ENCODE results near the gene KIF14.
A peak's percentile ranks its signal among the peaks of the same experiment; 100 is the strongest.

KIF14 gene

DNA sequence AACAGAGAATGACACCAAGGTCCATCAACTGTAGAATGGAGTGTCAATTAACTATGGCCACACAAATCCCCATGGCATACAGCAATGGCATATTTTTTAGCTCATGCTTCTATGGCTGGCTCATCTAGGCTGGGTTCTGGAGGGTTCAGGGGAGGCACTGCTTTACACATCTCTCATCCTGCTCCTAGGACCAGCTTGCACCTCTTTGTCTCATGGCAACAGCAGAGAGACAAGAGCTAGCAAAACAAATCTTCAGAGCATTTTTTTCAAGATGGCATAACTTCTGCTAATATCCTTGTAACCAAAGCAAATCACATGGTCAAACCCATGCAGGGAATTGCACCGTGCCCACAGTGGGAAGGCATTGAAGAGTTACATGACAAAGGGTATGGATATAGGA lies 82.4 kb downstream of the KIF14 start:
- TF ChIP-seq TCF12 (IDR thresholded peaks at IDR 0.05; ENCODE audit: low read depth) (no peak), TAF1 (IDR thresholded peaks at IDR 0.05; ENCODE audit: low read depth) (no peak), CREB1 (IDR thresholded peaks at IDR 0.05; ENCODE audit: low read depth) (no peak), CEBPB (IDR thresholded peaks at IDR 0.05) (no peak), TEAD4 (IDR thresholded peaks at IDR 0.05) (no peak), YY1 (IDR thresholded peaks at IDR 0.05; ENCODE audit: low read depth) (no peak), RAD21 (IDR thresholded peaks at IDR 0.05; ENCODE audit: low read depth) (no peak), EGR1 (IDR thresholded peaks at IDR 0.05) (no peak), FOXM1 (IDR thresholded peaks at IDR 0.05; ENCODE audit: borderline replicate concordance, low read depth) (no peak), ZBTB7A (IDR thresholded peaks at IDR 0.05; ENCODE audit: low read depth) (no peak), EP300 (IDR thresholded peaks at IDR 0.05; ENCODE audit: borderline replicate concordance) (no peak), NFIC (IDR thresholded peaks at IDR 0.05) (no peak)
- TF ChIP-seq, protein P1, sequence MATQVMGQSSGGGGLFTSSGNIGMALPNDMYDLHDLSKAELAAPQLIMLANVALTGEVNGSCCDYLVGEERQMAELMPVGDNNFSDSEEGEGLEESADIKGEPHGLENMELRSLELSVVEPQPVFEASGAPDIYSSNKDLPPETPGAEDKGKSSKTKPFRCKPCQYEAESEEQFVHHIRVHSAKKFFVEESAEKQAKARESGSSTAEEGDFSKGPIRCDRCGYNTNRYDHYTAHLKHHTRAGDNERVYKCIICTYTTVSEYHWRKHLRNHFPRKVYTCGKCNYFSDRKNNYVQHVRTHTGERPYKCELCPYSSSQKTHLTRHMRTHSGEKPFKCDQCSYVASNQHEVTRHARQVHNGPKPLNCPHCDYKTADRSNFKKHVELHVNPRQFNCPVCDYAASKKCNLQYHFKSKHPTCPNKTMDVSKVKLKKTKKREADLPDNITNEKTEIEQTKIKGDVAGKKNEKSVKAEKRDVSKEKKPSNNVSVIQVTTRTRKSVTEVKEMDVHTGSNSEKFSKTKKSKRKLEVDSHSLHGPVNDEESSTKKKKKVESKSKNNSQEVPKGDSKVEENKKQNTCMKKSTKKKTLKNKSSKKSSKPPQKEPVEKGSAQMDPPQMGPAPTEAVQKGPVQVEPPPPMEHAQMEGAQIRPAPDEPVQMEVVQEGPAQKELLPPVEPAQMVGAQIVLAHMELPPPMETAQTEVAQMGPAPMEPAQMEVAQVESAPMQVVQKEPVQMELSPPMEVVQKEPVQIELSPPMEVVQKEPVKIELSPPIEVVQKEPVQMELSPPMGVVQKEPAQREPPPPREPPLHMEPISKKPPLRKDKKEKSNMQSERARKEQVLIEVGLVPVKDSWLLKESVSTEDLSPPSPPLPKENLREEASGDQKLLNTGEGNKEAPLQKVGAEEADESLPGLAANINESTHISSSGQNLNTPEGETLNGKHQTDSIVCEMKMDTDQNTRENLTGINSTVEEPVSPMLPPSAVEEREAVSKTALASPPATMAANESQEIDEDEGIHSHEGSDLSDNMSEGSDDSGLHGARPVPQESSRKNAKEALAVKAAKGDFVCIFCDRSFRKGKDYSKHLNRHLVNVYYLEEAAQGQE (IDR thresholded peaks at IDR 0.05; ENCODE audit: low read depth): no peak
- TF ChIP-seq, protein P2, sequence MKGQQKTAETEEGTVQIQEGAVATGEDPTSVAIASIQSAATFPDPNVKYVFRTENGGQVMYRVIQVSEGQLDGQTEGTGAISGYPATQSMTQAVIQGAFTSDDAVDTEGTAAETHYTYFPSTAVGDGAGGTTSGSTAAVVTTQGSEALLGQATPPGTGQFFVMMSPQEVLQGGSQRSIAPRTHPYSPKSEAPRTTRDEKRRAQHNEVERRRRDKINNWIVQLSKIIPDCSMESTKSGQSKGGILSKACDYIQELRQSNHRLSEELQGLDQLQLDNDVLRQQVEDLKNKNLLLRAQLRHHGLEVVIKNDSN (IDR thresholded peaks at IDR 0.05): no peak
- TF ChIP-seq, protein P3, sequence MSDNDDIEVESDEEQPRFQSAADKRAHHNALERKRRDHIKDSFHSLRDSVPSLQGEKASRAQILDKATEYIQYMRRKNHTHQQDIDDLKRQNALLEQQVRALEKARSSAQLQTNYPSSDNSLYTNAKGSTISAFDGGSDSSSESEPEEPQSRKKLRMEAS (IDR thresholded peaks at IDR 0.05): no peak

DNA sequence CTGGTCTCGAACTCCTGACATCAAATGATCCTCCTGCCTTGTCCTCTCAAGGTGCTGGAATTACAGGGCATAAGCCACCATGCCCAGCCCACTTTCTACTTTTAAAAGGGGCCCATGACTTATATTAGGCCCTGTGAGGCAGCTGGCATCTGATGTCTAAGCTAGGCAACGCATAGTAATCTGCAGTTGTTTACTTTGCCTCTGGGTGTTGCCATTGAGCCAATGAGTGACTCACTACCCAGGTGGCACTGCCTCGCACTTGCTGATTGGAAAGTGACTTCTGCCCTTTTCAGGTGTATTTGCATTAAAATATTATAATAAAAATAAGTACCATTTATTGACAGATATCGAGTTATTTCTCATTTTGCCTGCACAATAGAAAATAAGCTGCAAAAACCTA lies 84.9 kb downstream of the KIF14 start:
- TF ChIP-seq TCF12 (IDR thresholded peaks at IDR 0.05; ENCODE audit: low read depth) (no peak), TEAD4 (IDR thresholded peaks at IDR 0.05) (no peak), CEBPB (IDR thresholded peaks at IDR 0.05) (no peak), RAD21 (IDR thresholded peaks at IDR 0.05; ENCODE audit: low read depth) (peak; percentile 69), YY1 (IDR thresholded peaks at IDR 0.05; ENCODE audit: low read depth) (no peak), NFIC (IDR thresholded peaks at IDR 0.05) (no peak)

DNA sequence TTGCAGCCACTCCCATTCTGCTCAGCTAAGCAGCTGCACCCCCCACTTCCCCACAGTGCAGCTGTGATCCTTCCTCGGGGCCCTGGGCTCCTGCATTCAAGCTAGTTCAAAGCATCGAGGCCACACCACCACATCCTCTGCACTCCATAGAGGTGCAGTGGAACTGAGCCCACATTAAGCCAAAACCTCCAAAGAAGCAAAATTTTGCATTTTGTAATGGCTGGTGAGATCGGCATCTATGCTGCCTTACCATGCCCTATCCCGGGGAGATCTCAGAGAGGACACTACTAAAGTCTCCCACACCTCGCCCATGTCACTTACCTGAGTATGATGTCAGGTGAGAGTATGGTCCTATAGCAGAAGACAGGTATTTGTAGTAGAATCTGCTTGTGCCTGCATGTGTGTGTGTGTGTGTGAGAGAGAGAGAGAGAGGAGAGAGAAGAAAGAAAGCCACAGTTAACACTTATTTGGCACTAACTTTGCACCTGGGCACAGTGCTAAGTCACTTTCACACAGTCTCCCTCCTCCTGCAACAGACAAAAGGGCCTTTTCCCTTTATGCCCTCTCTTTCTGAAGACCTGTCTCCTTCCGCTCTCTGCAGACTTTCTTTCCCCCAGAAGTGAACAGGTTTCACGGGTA lies 89.8 kb downstream of the KIF14 start:
- TF ChIP-seq, protein P1 (IDR thresholded peaks at IDR 0.05; ENCODE audit: low read depth): no peak
- no peak for TF ChIP-seq RAD21 (IDR thresholded peaks at IDR 0.05; ENCODE audit: low read depth)
- no peak for TF ChIP-seq NFIC (IDR thresholded peaks at IDR 0.05)
- no peak for TF ChIP-seq CREB1 (IDR thresholded peaks at IDR 0.05; ENCODE audit: low read depth)
- TF ChIP-seq, protein P3 (IDR thresholded peaks at IDR 0.05): no peak
- TF ChIP-seq FOXM1 (IDR thresholded peaks at IDR 0.05; ENCODE audit: borderline replicate concordance, low read depth): no peak
- TF ChIP-seq ZBTB7A (IDR thresholded peaks at IDR 0.05; ENCODE audit: low read depth): no peak
- no peak for TF ChIP-seq TCF12 (IDR thresholded peaks at IDR 0.05; ENCODE audit: low read depth)
- TF ChIP-seq TEAD4 (IDR thresholded peaks at IDR 0.05): no peak
- TF ChIP-seq, protein P2 (IDR thresholded peaks at IDR 0.05): no peak
- TF ChIP-seq EGR1 (IDR thresholded peaks at IDR 0.05): no peak
- no peak for TF ChIP-seq EP300 (IDR thresholded peaks at IDR 0.05; ENCODE audit: borderline replicate concordance)
- no peak for TF ChIP-seq YY1 (IDR thresholded peaks at IDR 0.05; ENCODE audit: low read depth)
- no peak for TF ChIP-seq TAF1 (IDR thresholded peaks at IDR 0.05; ENCODE audit: low read depth)
- no peak for TF ChIP-seq CEBPB (IDR thresholded peaks at IDR 0.05)

DNA sequence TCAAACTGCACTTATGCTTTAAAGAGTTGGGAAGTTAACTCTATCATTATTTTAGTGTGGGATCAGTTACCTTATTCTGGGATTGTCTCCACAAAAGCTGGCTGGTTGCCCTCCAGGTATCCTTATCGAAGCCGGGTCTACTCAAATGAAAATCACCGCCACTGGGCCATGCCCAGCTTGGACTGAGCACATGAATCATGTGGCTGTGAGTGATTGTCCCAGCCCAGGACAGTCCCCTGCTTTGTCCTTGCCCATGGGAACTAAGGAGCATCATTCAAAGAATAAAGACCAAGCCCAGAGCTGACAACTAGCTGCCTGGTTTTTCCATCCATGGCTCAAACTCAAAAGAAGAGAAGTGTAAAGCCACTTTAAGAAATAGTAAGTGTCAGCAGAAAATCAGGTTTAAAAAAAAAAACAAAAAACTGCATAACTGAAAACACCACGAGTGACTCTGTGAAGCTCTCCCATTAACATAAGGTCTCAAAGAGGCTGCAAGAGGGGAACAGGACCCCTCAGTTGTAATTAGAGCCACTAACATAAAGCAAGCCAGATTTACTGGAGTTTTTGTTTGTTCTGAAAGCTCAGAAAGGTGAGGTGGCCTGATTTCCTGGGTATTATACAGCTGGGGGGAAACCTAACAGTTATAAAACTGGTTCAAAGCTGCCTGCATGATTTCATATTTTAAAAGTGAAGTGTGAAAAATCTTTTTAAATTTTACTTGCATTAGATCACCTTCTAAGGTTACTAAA lies 91.5 kb downstream of the KIF14 start:
- TF ChIP-seq, protein P2 (IDR thresholded peaks at IDR 0.05): no peak
- TF ChIP-seq TCF12 (IDR thresholded peaks at IDR 0.05; ENCODE audit: low read depth) (no peak), TAF1 (IDR thresholded peaks at IDR 0.05; ENCODE audit: low read depth) (no peak), YY1 (IDR thresholded peaks at IDR 0.05; ENCODE audit: low read depth) (no peak), TEAD4 (IDR thresholded peaks at IDR 0.05) (no peak), FOXM1 (IDR thresholded peaks at IDR 0.05; ENCODE audit: borderline replicate concordance, low read depth) (no peak), CEBPB (IDR thresholded peaks at IDR 0.05) (no peak), EGR1 (IDR thresholded peaks at IDR 0.05) (no peak), ZBTB7A (IDR thresholded peaks at IDR 0.05; ENCODE audit: low read depth) (no peak)
- TF ChIP-seq, protein P1 (IDR thresholded peaks at IDR 0.05; ENCODE audit: low read depth): no peak
- TF ChIP-seq, protein P3 (IDR thresholded peaks at IDR 0.05): no peak

All from Ishikawa (cell line).